ENCODE results near the gene AMMECR1L.
"Not testable (repeated sequence)": the region's sequence is repeated elsewhere in the genome, so short reads cannot be mapped to it uniquely, and the experiment has no call there.

AMMECR1L gene

DNA sequence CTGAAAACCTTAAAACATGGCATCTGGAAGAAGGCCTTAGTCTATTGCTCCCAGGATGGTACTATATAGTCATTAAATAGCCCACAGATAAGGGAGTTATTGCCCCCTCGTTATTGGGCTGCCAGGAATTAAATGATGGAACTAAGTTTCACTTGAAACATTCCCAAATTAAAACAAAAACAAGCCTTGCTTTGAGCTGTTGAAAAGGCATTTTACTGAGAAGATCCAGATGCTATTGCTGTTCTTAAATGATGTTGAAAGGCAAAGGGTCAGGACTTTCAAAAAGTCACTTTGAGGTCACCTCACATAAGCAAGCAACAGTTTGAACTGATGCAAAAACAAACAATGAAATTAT is 2.0 kb upstream of the AMMECR1L start:
- TF ChIP-seq SUZ12 (IDR thresholded peaks at IDR 0.05), result no peak
- TF ChIP-seq BHLHE40 (IDR thresholded peaks at IDR 0.05; ENCODE audit: borderline replicate concordance), result no peak
- TF ChIP-seq TARDBP (IDR thresholded peaks at IDR 0.05), result no peak
- TF ChIP-seq FOXK2 (IDR thresholded peaks at IDR 0.05), result no peak
- no peak for TF ChIP-seq FOXM1 (IDR thresholded peaks at IDR 0.05; ENCODE audit: borderline replicate concordance)
- TF ChIP-seq LEF1 (IDR thresholded peaks at IDR 0.05; ENCODE audit: borderline replicate concordance), result no peak
- no peak for TF ChIP-seq PKNOX1 (IDR thresholded peaks at IDR 0.05)
- no peak for TF ChIP-seq FOXA1 (IDR thresholded peaks at IDR 0.05)
- TF ChIP-seq ELF4 (IDR thresholded peaks at IDR 0.05), result no peak
- no peak for TF ChIP-seq SP1 (IDR thresholded peaks at IDR 0.05)
- TF ChIP-seq HDGF (IDR thresholded peaks at IDR 0.05; ENCODE audit: borderline replicate concordance), result no peak
- TF ChIP-seq CTBP1 (IDR thresholded peaks at IDR 0.05; ENCODE audit: borderline replicate concordance), result no peak
- TF ChIP-seq L3MBTL2 (conservative IDR thresholded peaks at IDR 0.05), result no peak
- TF ChIP-seq ZNF384 (IDR thresholded peaks at IDR 0.05), result no peak
- no peak for TF ChIP-seq NFRKB (IDR thresholded peaks at IDR 0.05)
- TF ChIP-seq ARNT (IDR thresholded peaks at IDR 0.05), result no peak
- DNase-seq (ENCODE audit: extremely low spot score), result no peak
- POLR2A ChIA-PET, result interaction anchor here (0.6 to 1.8 kb wide), 3 partner anchors 21 to 140 kb away, joined by 3 to 5 read pairs (median 3); partner anchors contain the start of gene SAP130
- CTCF ChIA-PET, result no interaction called here

GRCh38 chr2:127887082-127887775 is 1.5 kb upstream of the AMMECR1L start:
- ChIA-PET POLR2A (interaction anchor here (1.2 to 1.8 kb wide), 2 partner anchors 30 to 141 kb away, joined by 3 to 5 read pairs; partner anchors contain the start of gene SAP130), CTCF (no interaction called here)
- no peak for TF ChIP-seq TARDBP (IDR thresholded peaks at IDR 0.05)
- TF ChIP-seq ELF4 (IDR thresholded peaks at IDR 0.05), result no peak
- TF ChIP-seq FOXM1 (IDR thresholded peaks at IDR 0.05; ENCODE audit: borderline replicate concordance), result no peak
- no peak for TF ChIP-seq HDGF (IDR thresholded peaks at IDR 0.05; ENCODE audit: borderline replicate concordance)
- TF ChIP-seq BHLHE40 (IDR thresholded peaks at IDR 0.05; ENCODE audit: borderline replicate concordance), result no peak
- DNase-seq (ENCODE audit: extremely low spot score), result no peak

- POLR2A ChIA-PET, result interaction anchor here (1.8 kb wide), 1 partner anchor 29 kb away, joined by 5 read pairs; no protein-coding TSS in a partner anchor
- CTCF ChIA-PET; DNase-seq (ENCODE audit: extremely low spot score): not testable (repeated sequence)
Measured at GRCh38 chr2:127886593-127886935, 808 bp upstream of the AMMECR1L start.

DNA sequence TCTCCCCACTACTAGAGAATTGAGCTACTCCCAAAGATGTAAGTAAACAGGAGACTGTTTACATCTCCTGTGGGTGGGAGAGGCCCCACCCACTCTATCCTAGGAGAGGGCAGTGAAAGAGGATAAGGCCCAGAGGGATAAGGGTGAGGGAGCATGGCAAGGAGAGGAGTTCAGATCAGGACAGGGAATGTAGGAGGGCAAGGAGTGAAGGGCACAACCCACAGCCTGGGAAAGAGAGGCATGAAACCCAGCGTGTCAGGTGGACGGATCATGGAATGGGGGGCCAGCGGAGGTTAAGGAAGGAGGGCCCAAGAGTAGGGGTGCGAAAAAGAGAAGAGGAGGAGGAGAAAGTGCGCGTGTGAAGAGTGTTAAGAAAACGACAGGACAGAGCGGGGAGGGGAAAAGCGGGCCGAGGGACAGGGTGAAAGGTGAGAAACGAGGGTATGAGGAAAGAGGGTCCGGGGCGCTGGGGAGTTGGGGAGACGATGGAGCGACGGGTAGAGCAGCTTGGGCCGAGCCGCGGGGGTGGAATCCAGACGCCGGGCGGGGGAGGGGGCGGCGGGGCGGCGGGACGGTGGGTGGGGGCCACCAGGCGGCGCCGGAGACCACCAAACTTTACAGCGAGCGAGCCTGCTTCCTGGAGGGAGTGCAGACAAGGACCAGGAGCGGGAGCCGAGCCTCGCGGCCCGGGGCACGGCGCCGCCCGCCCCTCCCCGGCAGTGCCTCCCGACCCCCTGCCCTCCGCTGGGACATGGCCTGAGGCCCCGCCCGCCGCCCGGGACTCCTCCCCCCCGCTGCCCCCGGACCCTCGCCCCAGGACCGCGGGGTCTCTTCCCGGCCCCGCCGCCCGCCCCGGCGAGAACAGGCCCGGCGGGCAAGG is 655 bp downstream of the AMMECR1L start:
- DNase-seq (ENCODE audit: extremely low spot score), result not testable (repeated sequence)
- CTCF ChIA-PET, result interaction anchor here (1.4 kb wide), 1 partner anchor 100 kb away, joined by 3 read pairs; no protein-coding TSS in a partner anchor
- POLR2A ChIA-PET, result interaction anchor here (1.4 kb wide), 1 partner anchor 27 kb away, joined by 3 read pairs; the partner anchor contains the start of gene POLR2D

GRCh38 chr2:127884436-127884835 is 1.3 kb downstream of the AMMECR1L start:
- CTCF ChIA-PET, result interaction anchor here (1.4 kb wide), 1 partner anchor 101 kb away, joined by 3 read pairs; no protein-coding TSS in a partner anchor
- no peak for DNase-seq (ENCODE audit: extremely low spot score)
- POLR2A ChIA-PET, result interaction anchor here (1.4 kb wide), 1 partner anchor 27 kb away, joined by 3 read pairs; the partner anchor contains the start of gene POLR2D
- no peak for TF ChIP-seq ZNF384 (IDR thresholded peaks at IDR 0.05)
- TF ChIP-seq PKNOX1 (IDR thresholded peaks at IDR 0.05), result no peak
- no peak for TF ChIP-seq L3MBTL2 (conservative IDR thresholded peaks at IDR 0.05)
- no peak for TF ChIP-seq FOXM1 (IDR thresholded peaks at IDR 0.05; ENCODE audit: borderline replicate concordance)
- no peak for TF ChIP-seq SP1 (IDR thresholded peaks at IDR 0.05)
- no peak for TF ChIP-seq ELF4 (IDR thresholded peaks at IDR 0.05)
- no peak for TF ChIP-seq ARNT (IDR thresholded peaks at IDR 0.05)

- TF ChIP-seq ZNF384 (IDR thresholded peaks at IDR 0.05) (no peak), PKNOX1 (IDR thresholded peaks at IDR 0.05) (no peak), LEF1 (IDR thresholded peaks at IDR 0.05; ENCODE audit: borderline replicate concordance) (no peak), FOXM1 (IDR thresholded peaks at IDR 0.05; ENCODE audit: borderline replicate concordance) (no peak), ELF4 (IDR thresholded peaks at IDR 0.05) (no peak), NFRKB (IDR thresholded peaks at IDR 0.05) (no peak), CTBP1 (IDR thresholded peaks at IDR 0.05; ENCODE audit: borderline replicate concordance) (no peak), TARDBP (IDR thresholded peaks at IDR 0.05) (no peak), SP1 (IDR thresholded peaks at IDR 0.05) (no peak), L3MBTL2 (conservative IDR thresholded peaks at IDR 0.05) (no peak), SUZ12 (IDR thresholded peaks at IDR 0.05) (no peak), ARNT (IDR thresholded peaks at IDR 0.05) (no peak), FOXK2 (IDR thresholded peaks at IDR 0.05) (no peak)
- DNase-seq (ENCODE audit: extremely low spot score), result no peak
- POLR2A ChIA-PET, result interaction anchor here (1.2 kb wide), 1 partner anchor 22 kb away, joined by 5 read pairs; the partner anchor contains the start of gene POLR2D
- CTCF ChIA-PET, result no interaction called here
Measured at GRCh38 chr2:127879899-127880298, 5.9 kb downstream of the AMMECR1L start.

All from HEK293T (cell line).